HepG2 (cell line): ENCODE results near the gene ZNF223. TPM values are rescaled to one million over a fixed set of nuclear protein-coding genes. Genes with fewer than 3 reads are reported as not detected.

Experiments
- E2F1 ChIP-seq: sonication (generic); formaldehyde crosslinking; IDR thresholded peaks from 2 replicates; pipeline ENCODE4 v1.5.0; 2020; ENCODE audit warnings: missing genetic modification reagents
- FOXC1 ChIP-seq: sonication (generic); formaldehyde crosslinking; IDR thresholded peaks from 2 replicates; pipeline ENCODE4 v1.8.0; 2022; ENCODE audit warnings: mild to moderate bottlenecking, missing genetic modification reagents, borderline replicate concordance
- HOXA5 ChIP-seq: sonication (generic); formaldehyde crosslinking; IDR thresholded peaks from 2 replicates; pipeline ENCODE4 v1.4.0; 2020; ENCODE audit warnings: missing genetic modification reagents
- KMT2B ChIP-seq: IDR thresholded peaks from 2 replicates; pipeline ENCODE4 v1.6.1; 2016; ENCODE audit warnings: missing genetic modification reagents, missing compliant biosample characterization
- MLXIP ChIP-seq: sonication (generic); formaldehyde crosslinking; IDR thresholded peaks from 2 replicates; pipeline ENCODE4 v1.9.0; 2021; ENCODE audit warnings: missing genetic modification reagents, borderline replicate concordance
- NCOR1 ChIP-seq: fragments of 200-600 bp; sonication (generic); IDR thresholded peaks from 2 replicates; pipeline ENCODE4 v1.7.0; 2017; ENCODE audit warnings: antibody characterized with exemption, low read length, borderline replicate concordance
- NFYB ChIP-seq: sonication (generic); formaldehyde crosslinking; IDR thresholded peaks from 2 replicates; pipeline ENCODE4 v1.4.0; 2020; ENCODE audit warnings: missing genetic modification reagents
- SALL1 ChIP-seq: sonication (generic); formaldehyde crosslinking; IDR thresholded peaks from 2 replicates; pipeline ENCODE4 v1.8.0; 2022; ENCODE audit warnings: mild to moderate bottlenecking, missing genetic modification reagents
- SMAD3 ChIP-seq: sonication (generic); formaldehyde crosslinking; IDR thresholded peaks from 2 replicates; pipeline ENCODE4 v1.4.0; 2020; ENCODE audit warnings: missing genetic modification reagents
- STAG1 ChIP-seq: sonication (generic); formaldehyde crosslinking; IDR thresholded peaks from 2 replicates; pipeline ENCODE4 v1.4.0; 2020; ENCODE audit warnings: missing genetic modification reagents
- TEAD3 ChIP-seq: optimal IDR thresholded peaks from 2 replicates; pipeline ENCODE3; 2016; ENCODE audit warnings: borderline replicate concordance
- TFAP4 ChIP-seq: sonication (generic); IDR thresholded peaks from 2 replicates; pipeline ENCODE4 v1.6.1; 2016; ENCODE audit warnings: low read depth, borderline replicate concordance
- ZBTB43 ChIP-seq: sonication (generic); formaldehyde crosslinking; conservative IDR thresholded peaks from 2 replicates; pipeline ENCODE4 v1.4.0; 2020; ENCODE audit warnings: missing genetic modification reagents
- ZNF629 ChIP-seq: sonication (generic); formaldehyde crosslinking; conservative IDR thresholded peaks from 2 replicates; pipeline ENCODE4 v1.5.0; 2020; ENCODE audit warnings: missing genetic modification reagents
- ZNF781 ChIP-seq: sonication (generic); formaldehyde crosslinking; IDR thresholded peaks from 2 replicates; pipeline ENCODE4 v1.5.1; 2020; ENCODE audit warnings: borderline replicate concordance, mild to moderate bottlenecking, missing genetic modification reagents; ENCODE audit errors: not compliant biosample characterization
- ZNF788 ChIP-seq: sonication (generic); formaldehyde crosslinking; IDR thresholded peaks from 2 replicates; pipeline ENCODE4 v1.5.0; 2020; ENCODE audit warnings: mild to moderate bottlenecking, missing genetic modification reagents, borderline replicate concordance
- ZNF839 ChIP-seq: sonication (generic); formaldehyde crosslinking; IDR thresholded peaks from 2 replicates; pipeline ENCODE4 v1.4.0; 2020; ENCODE audit warnings: missing genetic modification reagents, mild to moderate bottlenecking, borderline replicate concordance
- polyA plus RNA-seq, 8 experiments: library from polyadenylated mRNA; depleted of rRNA in 3 of 8; stranded (reverse) in 7 of 8; unstranded in 1 of 8; fragments of >200 nt; fragmentation: Illumina TruSeq in 4 of 8; extraction: Trizol in 4 of 8; gene quantifications; 2 replicates each; pipeline versions ENCODE4 v1.2.1 to v1.2.3, GENCODE V29; 2011 to 2016; ENCODE audit warnings: low read depth in 4 of 8, missing spikeins in 1 of 8, mixed read lengths in 1 of 8; ENCODE audit not compliant: insufficient read depth in 1 of 8
- total RNA-seq, 5 experiments: library from RNA; depleted of rRNA; stranded (reverse); fragments of >200 nt; fragmentation: Illumina TruSeq; extraction: Trizol; gene quantifications; 2 replicates each; pipeline ENCODE4 v1.2.3, GENCODE V29; 2016; ENCODE audit warnings: low read depth in 1 of 5

Gene ZNF223
- total and polyA plus RNA-seq, 2 of the 13 experiments (the other 11 are each of a cell fraction or from before 2014, with no cell fraction given) = 2.0 to 4.8 TPM

- TF ChIP-seq MLXIP (CRISPR knock-in tag) (no peak), KMT2B (CRISPR knock-in tag) (peak; percentile 83), TFAP4 (peak; percentile 34; the same call in 1 of the 2 replicates), ZNF788 (CRISPR knock-in tag) (no peak; the same call in 1 of the 2 replicates), E2F1 (CRISPR knock-in tag) (peak; percentile 91), SMAD3 (peak; percentile 58), SALL1 (peak; percentile 60), ZBTB43 (peak; percentile 16; the same call in 1 of the 2 replicates), NFYB (CRISPR knock-in tag) (peak; percentile 60), HOXA5 (CRISPR knock-in tag) (peak; percentile 70; the same call in 1 of the 2 replicates), ZNF839 (CRISPR knock-in tag) (no peak), NCOR1 (peak; percentile 46; the same call in 1 of the 2 replicates), FOXC1 (CRISPR knock-in tag) (peak; percentile 48; the same call in 1 of the 2 replicates), TEAD3 (CRISPR knock-in tag) (peak; percentile 68), STAG1 (peak; percentile 24; the same call in 1 of the 2 replicates), ZNF781 (peak; percentile 38), ZNF629 (CRISPR knock-in tag) (0 out of 2 replicates have a peak, but pooled peaks have one; percentile 25)
These were observed 42.3 kb downstream of the ZNF223 start, which contains the start of gene ZNF224 (continued) for GRCh38 chr19:44093931-44094765.
